Left kidney (tissue), 2 donors: Measurements from ENCODE around the gene REEP2. TPM values are rescaled to one million over a fixed set of nuclear protein-coding genes. Genes with fewer than 3 reads are reported as not detected.

Experiments used
- DNase-seq: peaks from one replicate; pipeline ENCODE4 v3.0.0-alpha.2; 2013
- polyA plus RNA-seq: library from polyadenylated mRNA; unstranded; fragments of 120-200 nt; gene quantifications from one replicate; pipeline ENCODE4 v1.2.1, GENCODE V29; 2013; ENCODE audit not compliant: insufficient read length

REEP2 gene
- polyA plus RNA-seq, 1 donor, result 10.1 TPM

- DNase-seq, result no peak
These were observed 9.2 kb downstream of the REEP2 start for GRCh38 chr5:138448070-138448469.

- no peak for DNase-seq
These were observed 9.9 kb downstream of the REEP2 start for GRCh38 chr5:138448481-138449398.

GRCh38 chr5:138449501-138450239 lies 10.8 kb downstream of the REEP2 start:
- peak; percentile 80 for DNase-seq

- no peak for DNase-seq
These were observed 12.1 kb downstream of the REEP2 start for GRCh38 chr5:138450971-138451370.

GRCh38 chr5:138452720-138453119 lies 13.9 kb downstream of the REEP2 start:
- no peak for DNase-seq

- no peak for DNase-seq
These were observed 14.7 kb downstream of the REEP2 start for GRCh38 chr5:138453590-138453989.

- DNase-seq, result no peak
These were observed 15.3 kb downstream of the REEP2 start for GRCh38 chr5:138454121-138454520.

- no peak for DNase-seq
These were observed 16.5 kb downstream of the REEP2 start for GRCh38 chr5:138455232-138455930.

GRCh38 chr5:138457531-138458275 lies 18.8 kb downstream of the REEP2 start:
- DNase-seq, result no peak

GRCh38 chr5:138458384-138458783 lies 19.5 kb downstream of the REEP2 start:
- DNase-seq, result no peak

GRCh38 chr5:138458856-138459255 lies 20.0 kb downstream of the REEP2 start:
- no peak for DNase-seq

GRCh38 chr5:138459311-138459933 lies 20.6 kb downstream of the REEP2 start:
- DNase-seq, result no peak

GRCh38 chr5:138460032-138460693 lies 21.3 kb downstream of the REEP2 start:
- no peak for DNase-seq

- no peak for DNase-seq
These were observed 22.7 kb downstream of the REEP2 start for GRCh38 chr5:138461343-138462125.

- DNase-seq, result no peak
These were observed 24.7 kb downstream of the REEP2 start for GRCh38 chr5:138463419-138464007.

GRCh38 chr5:138464008-138464387 lies 25.1 kb downstream of the REEP2 start:
- peak; percentile 96 for DNase-seq

- peak; percentile 99 for DNase-seq
These were observed 25.8 kb downstream of the REEP2 start for GRCh38 chr5:138464388-138465260.
